ENCODE results near the gene SEZ6. TPM values are rescaled to one million over a fixed set of nuclear protein-coding genes. Genes with fewer than 3 reads are reported as not detected.

The SEZ6 gene
- total RNA-seq, 4 donors from 2014 or later, result not detected

- DNase-seq (no peak), ATAC-seq (no peak)
- Histone ChIP-seq H3K4me1 (no peaks in the 10 kb centered on the region), H3K36me3 (no peaks in the 10 kb centered on the region), H3K4me3 (no peak overlapping the region), H3K27ac (no peak overlapping the region), H3K9me3 (no peaks in the 10 kb centered on the region), H3K27me3 (peaks cover 24 to 37% (median 29%) of the 10 kb centered on the region in 3 donors)
- intact Hi-C loops (cut with DNase I; ENCODE audit: low total_unique reads) (no loop called here), in situ Hi-C loops (cut with MboI; ENCODE audit: low sequenced_read_pairs in 4 of 4) (no loop called here)
- TF ChIP-seq POLR2A (IDR thresholded peaks at IDR 0.05) (no peak), CTCF (IDR thresholded peaks at IDR 0.05 in 4 of 5, conservative IDR thresholded peaks at IDR 0.05 in 1 of 5) (no peak)
Measured at GRCh38 chr17:29010586-29010985, 4.8 kb upstream of the SEZ6 start.

GRCh38 chr17:29010129-29010528 lies 4.3 kb upstream of the SEZ6 start:
- H3K9me3 ChIP-seq, result no peaks in the 10 kb centered on the region
- H3K4me1 ChIP-seq, result no peaks in the 10 kb centered on the region
- H3K27me3 ChIP-seq, result peaks cover 26 to 36% (median 32%) of the 10 kb centered on the region in 3 donors
- H3K36me3 ChIP-seq, result no peaks in the 10 kb centered on the region
- H3K4me3 ChIP-seq, result no peak overlapping the region
- H3K27ac ChIP-seq, result no peak overlapping the region
- in situ Hi-C loops (cut with MboI; ENCODE audit: low sequenced_read_pairs in 4 of 4) (no loop called here), intact Hi-C loops (cut with DNase I; ENCODE audit: low total_unique reads) (no loop called here)
- TF ChIP-seq POLR2A (IDR thresholded peaks at IDR 0.05) (no peak), CTCF (IDR thresholded peaks at IDR 0.05 in 4 of 5, conservative IDR thresholded peaks at IDR 0.05 in 1 of 5) (no peak)
- DNase-seq, result no peak
- ATAC-seq, result no peak

DNA sequence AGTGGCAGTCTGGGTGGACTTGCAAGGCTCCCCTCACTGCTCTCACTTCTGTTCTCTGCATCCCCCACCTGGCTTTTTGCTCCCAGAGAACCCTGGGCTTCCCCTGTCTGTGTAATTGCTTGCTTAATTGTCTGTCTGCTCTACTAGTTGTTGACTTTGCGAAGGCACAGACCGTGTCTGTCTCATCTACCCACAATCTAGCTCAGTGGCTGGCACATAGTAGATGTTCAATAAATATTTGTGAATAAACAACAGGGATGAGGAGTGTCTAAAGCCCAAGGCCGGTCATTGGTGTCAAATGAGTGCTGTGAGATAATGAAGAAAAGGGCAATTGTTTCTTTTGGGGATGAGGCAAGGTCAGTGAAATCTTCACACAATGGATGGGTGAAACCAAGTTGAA lies 2.8 kb upstream of the SEZ6 start:
- ATAC-seq (no peak), DNase-seq (no peak)
- in situ Hi-C loops (cut with MboI; ENCODE audit: low sequenced_read_pairs in 4 of 4) (no loop called here), intact Hi-C loops (cut with DNase I; ENCODE audit: low total_unique reads) (no loop called here)
- Histone ChIP-seq H3K27ac (no peak overlapping the region), H3K36me3 (no peaks in the 10 kb centered on the region), H3K4me1 (no peaks in the 10 kb centered on the region), H3K4me3 (no peak overlapping the region), H3K9me3 (no peaks in the 10 kb centered on the region), H3K27me3 (peaks cover 41 to 47% (median 43%) of the 10 kb centered on the region in 3 donors)
- TF ChIP-seq CTCF (IDR thresholded peaks at IDR 0.05 in 4 of 5, conservative IDR thresholded peaks at IDR 0.05 in 1 of 5) (no peak), POLR2A (IDR thresholded peaks at IDR 0.05) (no peak)

DNA sequence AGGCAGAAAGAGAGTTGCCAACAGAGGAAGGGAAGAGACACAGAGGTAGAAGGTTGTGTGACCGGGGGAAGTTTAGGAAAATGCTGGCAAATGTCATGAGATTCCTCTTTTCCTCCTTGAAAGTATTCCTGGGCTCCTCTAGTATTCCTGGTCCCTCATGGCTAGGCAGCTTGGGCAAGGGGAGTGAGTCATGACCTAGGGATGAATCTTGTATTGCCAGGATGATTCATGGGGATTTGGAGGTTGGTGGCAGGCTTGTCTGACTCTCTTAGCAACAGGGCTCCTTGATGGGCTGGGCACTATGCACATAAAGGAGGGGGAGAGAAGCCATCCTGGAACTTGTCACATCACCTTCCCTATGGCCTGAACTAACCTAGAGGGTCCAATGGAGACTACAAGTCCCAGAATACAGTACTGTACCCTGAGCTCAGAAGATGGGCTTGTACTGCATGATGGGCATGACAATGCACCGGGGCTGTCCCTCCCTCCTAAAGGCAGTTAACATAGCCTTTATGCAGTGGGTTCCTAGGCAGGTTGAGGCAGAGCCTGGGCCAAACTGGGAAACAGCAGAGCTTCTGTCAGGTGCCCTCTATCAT lies 2.1 kb upstream of the SEZ6 start:
- no peaks in the 10 kb centered on the region for H3K36me3 ChIP-seq
- no peak for DNase-seq
- intact Hi-C loops (cut with DNase I; ENCODE audit: low total_unique reads), result no loop called here
- H3K9me3 ChIP-seq, result no peaks in the 10 kb centered on the region
- no peaks in the 10 kb centered on the region for H3K4me1 ChIP-seq
- TF ChIP-seq CTCF (IDR thresholded peaks at IDR 0.05 in 4 of 5, conservative IDR thresholded peaks at IDR 0.05 in 1 of 5) (no peak), POLR2A (IDR thresholded peaks at IDR 0.05) (no peak)
- no peak for ATAC-seq
- H3K27ac ChIP-seq, result no peak overlapping the region
- peaks cover 47 to 53% (median 49%) of the 10 kb centered on the region in 3 donors for H3K27me3 ChIP-seq
- in situ Hi-C loops (cut with MboI; ENCODE audit: low sequenced_read_pairs in 4 of 4), result no loop called here
- H3K4me3 ChIP-seq, result no peak overlapping the region

DNA sequence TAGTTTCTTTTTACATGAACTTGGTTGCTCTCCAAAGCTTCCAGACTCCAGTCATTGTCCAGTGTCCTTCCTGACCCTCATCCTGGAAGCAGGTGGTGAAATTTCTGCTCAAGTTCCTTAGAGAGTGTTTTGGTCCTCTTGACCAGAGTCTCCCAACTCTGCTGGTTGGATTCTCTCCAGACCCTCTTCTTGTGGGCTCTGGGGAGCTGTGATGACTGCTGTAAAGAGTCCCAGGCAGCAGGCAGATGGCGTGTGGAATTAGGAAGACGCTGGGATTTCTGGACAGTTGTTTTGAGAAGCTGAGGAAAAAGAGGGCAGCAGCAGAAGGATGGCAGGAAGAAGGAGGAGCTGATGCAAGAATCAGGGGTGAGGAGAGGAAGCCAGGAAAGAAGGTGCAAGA lies 1.6 kb upstream of the SEZ6 start:
- no peak for ATAC-seq
- no peak for DNase-seq
- in situ Hi-C loops (cut with MboI; ENCODE audit: low sequenced_read_pairs in 4 of 4), result no loop called here

More for the DNA sequence above, 1.6 kb upstream of the SEZ6 start:
- peaks cover 48 to 55% (median 49%) of the 10 kb centered on the region in 3 donors for H3K27me3 ChIP-seq
- TF ChIP-seq POLR2A (IDR thresholded peaks at IDR 0.05) (no peak), CTCF (IDR thresholded peaks at IDR 0.05 in 4 of 5, conservative IDR thresholded peaks at IDR 0.05 in 1 of 5) (no peak)
- H3K4me3 ChIP-seq, result no peak overlapping the region
- H3K27ac ChIP-seq, result no peak overlapping the region
- no peaks in the 10 kb centered on the region for H3K36me3 ChIP-seq
- no peaks in the 10 kb centered on the region for H3K9me3 ChIP-seq
- H3K4me1 ChIP-seq, result no peaks in the 10 kb centered on the region
- intact Hi-C loops (cut with DNase I; ENCODE audit: low total_unique reads), result no loop called here

Measured in gastrocnemius medialis (tissue), 4 donors.